K562 (cell line): ENCODE data around the gene STK16. TPM values are rescaled to one million over a fixed set of nuclear protein-coding genes. Genes with fewer than 3 reads are reported as not detected.

Experiments used
- GMEB1 ChIP-seq: fragments of 250-450 bp; sonication (Bioruptor Pico); IDR thresholded peaks from 2 replicates; pipeline ENCODE4 v1.4.0; 2020; ENCODE audit warnings: mild to moderate bottlenecking
- SNRNP70 ChIP-seq: fragments of 200-400 bp; formaldehyde crosslinking; optimal IDR thresholded peaks from 2 replicates; pipeline ENCODE3; 2017; ENCODE audit warnings: low read depth, low read length
- TEAD1 ChIP-seq, 2 experiments: fragments of 450-650 bp in 1 of 2; sonication (generic) in 1 of 2; formaldehyde crosslinking; IDR thresholded peaks; 2 replicates each; pipeline versions ENCODE4 v1.4.0 to v1.8.0; 2020 to 2022; ENCODE audit warnings: mild to moderate bottlenecking in 2 of 2, missing genetic modification reagents in 1 of 2
- U2AF1 ChIP-seq: fragments of 200-400 bp; formaldehyde crosslinking; optimal IDR thresholded peaks from 2 replicates; pipeline ENCODE3; 2017; ENCODE audit warnings: mild to moderate bottlenecking, low read depth, low read length, moderate library complexity
- XRCC5 ChIP-seq: fragments of 200-400 bp; formaldehyde crosslinking; IDR thresholded peaks from 2 replicates; pipeline ENCODE4 v1.6.1; 2017; ENCODE audit warnings: low read depth, mild to moderate bottlenecking, low read length
- ZBTB40 ChIP-seq, 2 experiments: fragments of 450-650 bp in 1 of 2; sonication (generic) in 1 of 2; formaldehyde crosslinking in 1 of 2; IDR thresholded peaks; 2 replicates each; pipeline versions ENCODE4 v1.7.1 to v1.9.0; 2016 to 2022; ENCODE audit warnings: inconsistent platforms in 1 of 2, mild to moderate bottlenecking in 1 of 2, missing genetic modification reagents in 1 of 2
- ZFP36 ChIP-seq: fragments of 150-350 bp; IDR thresholded peaks from 2 replicates; pipeline ENCODE4 v1.6.1; 2018; ENCODE audit warnings: low read length, low read depth; ENCODE audit not compliant: partially characterized antibody
- ZKSCAN8 ChIP-seq: fragments of 200-800 bp; sonication (Bioruptor generic); IDR thresholded peaks from 2 replicates; pipeline ENCODE4 v1.6.1; 2016; ENCODE audit warnings: missing genetic modification characterization, missing compliant biosample characterization
- ZNF121 ChIP-seq: sonication (generic); formaldehyde crosslinking; conservative IDR thresholded peaks from 2 replicates; pipeline ENCODE4 v1.8.0; 2022; ENCODE audit warnings: missing genetic modification reagents
- ZNF512 ChIP-seq: IDR thresholded peaks from 2 replicates; pipeline ENCODE4 v1.6.1; 2016; ENCODE audit warnings: missing genetic modification characterization, missing compliant biosample characterization
- ZNF76 ChIP-seq: fragments of 250-450 bp; sonication (Bioruptor Pico); IDR thresholded peaks from 2 replicates; pipeline ENCODE4 v1.4.0; 2020; ENCODE audit warnings: mild to moderate bottlenecking, moderate library complexity, borderline replicate concordance
- polyA plus RNA-seq, 8 experiments: library from polyadenylated mRNA; depleted of rRNA in 4 of 8; stranded (reverse) in 5 of 8; unstranded in 3 of 8; fragments of >200 nt; fragmentation: Nextera tagmentation in 2 of 8; fragmentation: Illumina TruSeq in 1 of 8; extraction: Ambion mirVana in 2 of 8; extraction: Trizol in 1 of 8; gene quantifications; 2 replicates each; pipeline versions ENCODE4 v1.2.1 to v1.2.3, GENCODE V29; 2011 to 2014; ENCODE audit warnings: inconsistent platforms in 1 of 8, missing spikeins in 1 of 8
- total RNA-seq, 7 experiments: library from RNA; depleted of rRNA in 6 of 7; stranded (reverse); fragments of >200 nt in 6 of 7; fragmentation: Illumina TruSeq in 2 of 7; extraction: Trizol in 2 of 7; gene quantifications; 2 replicates each; pipeline versions ENCODE4 v1.2.1 to v1.2.3, GENCODE V29; 2011 to 2021; ENCODE audit warnings: low replicate concordance in 1 of 7
- TF ChIP-seq, protein P1 (sequence below): sonication (generic); formaldehyde crosslinking; IDR thresholded peaks from 2 replicates; pipeline ENCODE4 v1.8.1; 2023; ENCODE audit warnings: mild to moderate bottlenecking, missing genetic modification reagents

The STK16 gene
- total and polyA plus RNA-seq, 9 of the 15 experiments (the other 6 are each of a cell fraction or from before 2014, with no cell fraction given), result 5.4 to 36.2 (median 17.8) TPM

GRCh38 chr2:219252900-219253752 lies 7.8 kb downstream of the STK16 start, which contains the start of gene TUBA4B (continued):
- no peak for TF ChIP-seq ZBTB40 (IDR thresholded peaks at IDR 0.05)
- TF ChIP-seq ZBTB40 (CRISPR knock-in tag; IDR thresholded peaks at IDR 0.05), result no peak
- TF ChIP-seq XRCC5, result no peak
- no peak for TF ChIP-seq ZFP36
- no peak for TF ChIP-seq ZNF121 (CRISPR knock-in tag)
- no peak for TF ChIP-seq ZNF512 (tag)
- no peak for TF ChIP-seq GMEB1 (CRISPR knock-in tag)
- TF ChIP-seq U2AF1, result no peak
- no peak for TF ChIP-seq ZKSCAN8 (CRISPR knock-in tag)
- TF ChIP-seq TEAD1 (CRISPR knock-in tag; IDR thresholded peaks at IDR 0.05), result 0 out of 4 replicates have a peak, but pooled peaks of 1 of the 2 experiments have one; percentile 20
- TF ChIP-seq, protein P1, sequence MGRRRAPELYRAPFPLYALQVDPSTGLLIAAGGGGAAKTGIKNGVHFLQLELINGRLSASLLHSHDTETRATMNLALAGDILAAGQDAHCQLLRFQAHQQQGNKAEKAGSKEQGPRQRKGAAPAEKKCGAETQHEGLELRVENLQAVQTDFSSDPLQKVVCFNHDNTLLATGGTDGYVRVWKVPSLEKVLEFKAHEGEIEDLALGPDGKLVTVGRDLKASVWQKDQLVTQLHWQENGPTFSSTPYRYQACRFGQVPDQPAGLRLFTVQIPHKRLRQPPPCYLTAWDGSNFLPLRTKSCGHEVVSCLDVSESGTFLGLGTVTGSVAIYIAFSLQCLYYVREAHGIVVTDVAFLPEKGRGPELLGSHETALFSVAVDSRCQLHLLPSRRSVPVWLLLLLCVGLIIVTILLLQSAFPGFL, result no peak
- TF ChIP-seq SNRNP70, result no peak
- TF ChIP-seq ZNF76 (CRISPR knock-in tag), result no peak
